ENCODE data around the gene ANKH. TPM values are rescaled to one million over a fixed set of nuclear protein-coding genes. Genes with fewer than 3 reads are reported as not detected.

The ANKH gene
- total and polyA plus RNA-seq, 2 donors (not counting 1 experiment from before 2014, with no cell fraction given) = 13.7 to 71.1 TPM

- H3K4me3 Mint-ChIP-seq = no peak overlapping the region
- Histone ChIP-seq H3K9ac (ENCODE audit: low read length) (no peak overlapping the region), H3K4me3 (ENCODE audit: control extremely low read depth in 1 of 5, extremely low read depth in 1 of 5, insufficient read depth in 1 of 5, low read depth in 2 of 5, low read length in 4 of 5) (no peak overlapping the region), H3K4me2 (replicated peaks; ENCODE audit: low read depth, low read length, poor library complexity, severe bottlenecking) (no peak overlapping the region), H3K27me3 (replicated peaks in 1 of 4; ENCODE audit: control extremely low read depth in 1 of 4, control insufficient read depth in 3 of 4, insufficient read depth in 4 of 4, low read length in 3 of 4) (peaks cover 0 to under 1% (median 0%) of the 10 kb centered on the region in 4 experiments), H3K36me3 (replicated peaks in 1 of 2; ENCODE audit: control extremely low read depth in 1 of 2, control insufficient read depth in 1 of 2, extremely low read depth in 1 of 2, insufficient read depth in 2 of 2, low read length in 1 of 2) (no peaks in the 10 kb centered on the region), H2AFZ (ENCODE audit: insufficient read depth, low read depth, low read length, poor library complexity, severe bottlenecking) (no peak overlapping the region), H3K4me1 (ENCODE audit: control insufficient read depth in 2 of 2, insufficient read depth in 2 of 2, low read length in 2 of 2) (peaks cover 13 to 22% of the 10 kb centered on the region in 2 donors), H4K20me1 (ENCODE audit: control insufficient read depth, insufficient read depth, low read length, poor library complexity, severe bottlenecking) (peaks cover 6% of the 10 kb centered on the region), H3K27ac (ENCODE audit: low read length in 2 of 2) (no peak overlapping the region), H3K9me3 (ENCODE audit: control extremely low read depth in 1 of 3, control insufficient read depth in 2 of 3, insufficient read depth in 1 of 3, low read length in 2 of 3) (no peaks in the 10 kb centered on the region), H3K79me2 (ENCODE audit: control insufficient read depth, insufficient read depth, low read length) (peaks cover 12% of the 10 kb centered on the region)
- no peaks in the 10 kb centered on the region for H3K9me3 Mint-ChIP-seq (ENCODE audit: insufficient read depth)
- no peak for ATAC-seq (ENCODE audit: low read depth)
- H3K27ac Mint-ChIP-seq = no peak overlapping the region
- intact Hi-C loops (cut with micrococcal nuclease) = no loop called here
- TF ChIP-seq CTCF (IDR thresholded peaks at IDR 0.05) (no peak), EZH2 (IDR thresholded peaks at IDR 0.05; ENCODE audit: borderline replicate concordance, insufficient read depth, low read depth, low read length, poor library complexity, severe bottlenecking) (no peak)
- no peaks in the 10 kb centered on the region for H3K27me3 Mint-ChIP-seq
- POLR2A ChIA-PET = no interaction called here
- 100% methylated on average over 5 of the region's 7 CpGs for WGBS (ENCODE audit: insufficient coverage)
- H3K4me1 Mint-ChIP-seq = peaks cover 25% of the 10 kb centered on the region
- CTCF ChIA-PET = interaction anchor here (1.1 to 5.4 kb wide), 5 partner anchors 17 to 142 kb away, joined by 4 to 53 read pairs (median 17); no protein-coding TSS in a partner anchor
- DNase-seq = no peak
Measured at GRCh38 chr5:14868771-14869170, 2.8 kb downstream of the ANKH start.

- no peak overlapping the region for H3K4me3 ChIP-seq (ENCODE audit: control extremely low read depth in 1 of 5, extremely low read depth in 1 of 5, insufficient read depth in 1 of 5, low read depth in 2 of 5, low read length in 4 of 5)
- H3K79me2 ChIP-seq (ENCODE audit: control insufficient read depth, insufficient read depth, low read length) = peaks cover 30% of the 10 kb centered on the region
- no peak for DNase-seq
- no peaks in the 10 kb centered on the region for H3K9me3 ChIP-seq (ENCODE audit: control extremely low read depth in 1 of 3, control insufficient read depth in 2 of 3, insufficient read depth in 1 of 3, low read length in 2 of 3)
- TF ChIP-seq EZH2 (IDR thresholded peaks at IDR 0.05; ENCODE audit: borderline replicate concordance, insufficient read depth, low read depth, low read length, poor library complexity, severe bottlenecking) = no peak
- TF ChIP-seq CTCF (IDR thresholded peaks at IDR 0.05) = no peak
- H4K20me1 ChIP-seq (ENCODE audit: control insufficient read depth, insufficient read depth, low read length, poor library complexity, severe bottlenecking) = peaks cover 6% of the 10 kb centered on the region
- H3K36me3 ChIP-seq (replicated peaks in 1 of 2; ENCODE audit: control extremely low read depth in 1 of 2, control insufficient read depth in 1 of 2, extremely low read depth in 1 of 2, insufficient read depth in 2 of 2, low read length in 1 of 2) = no peaks in the 10 kb centered on the region
- CTCF ChIA-PET = interaction anchor here (1.0 kb wide), 1 partner anchor 65 kb away, joined by 3 read pairs; no protein-coding TSS in a partner anchor
- Mint-ChIP-seq H3K4me1 (peaks cover 16% of the 10 kb centered on the region), H3K4me3 (no peak overlapping the region), H3K9me3 (ENCODE audit: insufficient read depth) (no peaks in the 10 kb centered on the region), H3K27me3 (no peaks in the 10 kb centered on the region), H3K27ac (no peak overlapping the region)
- no peak overlapping the region for H3K4me2 ChIP-seq (replicated peaks; ENCODE audit: low read depth, low read length, poor library complexity, severe bottlenecking)
- no peak overlapping the region for H2AFZ ChIP-seq (ENCODE audit: insufficient read depth, low read depth, low read length, poor library complexity, severe bottlenecking)
- no peak for ATAC-seq (ENCODE audit: low read depth)
- intact Hi-C loops (cut with micrococcal nuclease) = no loop called here
- no CpG with 5 or more reads among the region's 2 CpGs for WGBS (ENCODE audit: insufficient coverage)
- no peak overlapping the region for H3K9ac ChIP-seq (ENCODE audit: low read length)
- H3K27ac ChIP-seq (ENCODE audit: low read length in 2 of 2) = no peak overlapping the region
- POLR2A ChIA-PET = no interaction called here
- H3K4me1 ChIP-seq (ENCODE audit: control insufficient read depth in 2 of 2, insufficient read depth in 2 of 2, low read length in 2 of 2) = no peaks in the 10 kb centered on the region
- no peaks in the 10 kb centered on the region for H3K27me3 ChIP-seq (replicated peaks in 1 of 4; ENCODE audit: control extremely low read depth in 1 of 4, control insufficient read depth in 3 of 4, insufficient read depth in 4 of 4, low read length in 3 of 4)
Measured at GRCh38 chr5:14864181-14864812, 7.3 kb downstream of the ANKH start.
